CMK (cell line): ENCODE measurements around the gene GEMIN8.

Experiments used
- DNase-seq: peaks from one replicate; pipeline ENCODE4 v3.0.0-alpha.2; 2010; ENCODE audit warnings: low read depth

The GEMIN8 gene, protein sequence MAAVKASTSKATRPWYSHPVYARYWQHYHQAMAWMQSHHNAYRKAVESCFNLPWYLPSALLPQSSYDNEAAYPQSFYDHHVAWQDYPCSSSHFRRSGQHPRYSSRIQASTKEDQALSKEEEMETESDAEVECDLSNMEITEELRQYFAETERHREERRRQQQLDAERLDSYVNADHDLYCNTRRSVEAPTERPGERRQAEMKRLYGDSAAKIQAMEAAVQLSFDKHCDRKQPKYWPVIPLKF

GRCh38 chrX:14029425-14030173 is at the start of gene GEMIN8:
Gene GEMIN8, minus strand, starts transcription at chrX:14029892. Its CDS starts 8,414 bp downstream, at chrX:14021478.
- peak; percentile 59 for DNase-seq

- DNase-seq: no peak
Measured at GRCh38 chrX:14076639-14077038, 46.9 kb upstream of the GEMIN8 start.

DNA sequence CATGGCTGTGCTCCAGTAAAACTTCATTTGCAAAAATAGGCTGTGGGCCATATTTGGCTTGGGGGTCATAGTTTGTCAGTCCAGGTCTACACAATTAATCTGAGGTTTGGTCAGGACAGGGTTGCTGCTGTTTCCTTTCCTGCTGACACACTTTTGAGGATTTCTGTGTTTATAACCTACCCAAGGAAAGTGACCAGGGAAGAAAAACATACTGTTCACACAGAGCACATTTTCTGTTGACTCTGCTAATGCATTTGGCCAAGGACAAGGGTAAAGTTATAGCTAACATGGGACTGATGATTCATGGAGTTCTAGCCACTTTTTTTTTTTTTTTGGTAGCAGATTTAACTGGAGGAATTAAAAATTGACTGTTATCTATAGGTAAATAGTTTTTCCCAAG is 43.9 kb upstream of the GEMIN8 start:
- DNase-seq: no peak

DNA sequence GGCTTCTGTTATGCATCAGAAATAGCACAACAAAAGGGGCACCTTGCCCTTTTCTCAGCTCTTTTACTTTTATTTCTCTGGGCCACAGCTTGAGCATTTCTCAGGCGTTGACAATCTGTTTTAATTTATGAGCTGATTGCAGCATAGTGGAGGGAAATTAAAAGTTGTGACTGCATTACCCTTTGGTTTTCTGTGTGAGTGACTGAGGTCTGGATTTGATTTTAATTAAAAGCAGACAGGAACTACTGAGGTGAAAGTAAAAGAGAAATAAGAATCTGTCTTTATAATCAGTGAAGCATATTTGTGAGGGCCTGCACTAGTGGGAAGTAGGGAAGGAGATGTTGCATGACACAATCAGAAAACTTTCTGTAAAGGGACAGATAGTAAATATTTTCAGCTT is 43.4 kb upstream of the GEMIN8 start:
- no peak for DNase-seq

DNA sequence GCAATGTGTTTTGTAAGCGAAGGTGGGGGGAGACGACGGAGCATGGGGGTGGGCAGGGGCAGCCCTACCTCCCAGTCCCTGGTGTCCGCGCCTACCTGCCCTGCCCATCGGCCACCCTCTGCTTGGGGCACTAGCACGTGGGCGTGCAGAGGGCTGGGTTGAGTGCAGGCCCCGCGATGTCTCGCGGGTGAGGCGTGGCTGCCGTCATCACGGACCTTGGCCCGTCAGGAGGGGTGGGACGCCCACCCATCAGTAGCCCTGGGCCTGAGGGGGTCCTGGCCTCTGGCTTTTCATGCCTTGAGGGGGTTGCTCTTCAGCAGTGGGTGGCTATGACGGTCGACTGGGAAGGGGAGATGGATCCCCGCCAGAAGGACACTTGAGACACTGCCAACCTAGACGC is 36.1 kb upstream of the GEMIN8 start:
- DNase-seq: no peak

DNA sequence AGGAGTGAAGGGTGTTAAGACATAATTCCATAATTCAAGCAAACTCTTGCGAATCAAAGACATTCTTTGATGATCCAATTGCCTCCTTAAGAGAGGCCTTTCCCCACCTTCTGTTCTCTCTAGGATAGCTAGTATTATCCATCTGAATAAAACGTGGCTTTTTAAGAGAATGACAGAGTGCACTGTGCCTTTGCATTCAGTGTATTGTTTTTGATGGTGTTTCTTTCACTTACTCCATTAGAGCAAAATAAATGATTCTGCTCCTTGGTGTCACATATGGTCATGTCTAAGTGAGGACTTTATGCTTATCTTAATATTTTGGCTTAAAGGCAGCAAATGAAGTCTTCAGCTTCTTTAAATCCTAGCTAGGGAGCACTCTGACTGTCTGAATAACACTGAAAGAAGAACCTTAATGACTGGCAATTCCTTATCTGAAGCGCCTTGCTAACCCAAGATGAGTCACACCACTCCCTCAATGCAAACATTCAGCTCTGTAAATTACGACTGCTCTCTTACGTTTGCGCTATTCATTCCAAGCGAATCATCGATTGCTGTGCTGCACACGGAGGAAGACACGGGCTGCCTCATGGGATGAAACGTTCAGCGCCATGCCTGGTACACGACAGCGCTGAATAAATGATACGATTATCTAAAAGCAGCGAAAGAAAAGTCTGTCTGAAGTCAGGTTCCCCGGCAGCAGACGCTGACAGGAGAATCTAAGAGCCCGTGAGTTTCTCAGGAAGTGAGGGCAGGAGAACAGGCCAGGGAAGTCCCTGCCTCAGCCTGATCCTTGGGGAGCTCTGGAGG is 35.1 kb upstream of the GEMIN8 start:
- DNase-seq: no peak

GRCh38 chrX:14062524-14062923 is 32.8 kb upstream of the GEMIN8 start:
- DNase-seq: no peak

- DNase-seq: no peak
Measured at GRCh38 chrX:14056206-14056605, 26.5 kb upstream of the GEMIN8 start.

DNA sequence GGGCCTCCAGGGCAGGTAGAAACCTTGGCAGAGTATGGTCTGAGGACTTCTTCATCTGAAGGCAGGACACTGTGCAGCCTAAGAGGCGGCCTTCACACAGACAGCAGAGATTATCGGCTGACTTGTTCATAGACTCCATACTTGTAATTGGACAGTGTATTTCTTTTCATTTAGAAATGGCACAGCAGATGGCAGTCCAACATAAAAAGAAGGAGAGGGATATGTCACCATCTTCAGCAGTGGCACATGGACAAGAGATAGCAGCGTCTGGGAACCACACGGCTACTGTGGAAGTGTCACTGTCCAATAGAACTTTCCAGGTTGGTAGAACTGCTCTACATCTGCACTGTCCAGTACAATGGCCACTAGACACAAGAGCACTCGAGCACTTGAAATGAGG is 21.7 kb upstream of the GEMIN8 start:
- no peak for DNase-seq

GRCh38 chrX:14050709-14051108 is 21.0 kb upstream of the GEMIN8 start:
- DNase-seq: no peak

GRCh38 chrX:14043209-14043608 is 13.5 kb upstream of the GEMIN8 start:
- DNase-seq: no peak

GRCh38 chrX:14039344-14039743 is 9.7 kb upstream of the GEMIN8 start:
- no peak for DNase-seq

DNA sequence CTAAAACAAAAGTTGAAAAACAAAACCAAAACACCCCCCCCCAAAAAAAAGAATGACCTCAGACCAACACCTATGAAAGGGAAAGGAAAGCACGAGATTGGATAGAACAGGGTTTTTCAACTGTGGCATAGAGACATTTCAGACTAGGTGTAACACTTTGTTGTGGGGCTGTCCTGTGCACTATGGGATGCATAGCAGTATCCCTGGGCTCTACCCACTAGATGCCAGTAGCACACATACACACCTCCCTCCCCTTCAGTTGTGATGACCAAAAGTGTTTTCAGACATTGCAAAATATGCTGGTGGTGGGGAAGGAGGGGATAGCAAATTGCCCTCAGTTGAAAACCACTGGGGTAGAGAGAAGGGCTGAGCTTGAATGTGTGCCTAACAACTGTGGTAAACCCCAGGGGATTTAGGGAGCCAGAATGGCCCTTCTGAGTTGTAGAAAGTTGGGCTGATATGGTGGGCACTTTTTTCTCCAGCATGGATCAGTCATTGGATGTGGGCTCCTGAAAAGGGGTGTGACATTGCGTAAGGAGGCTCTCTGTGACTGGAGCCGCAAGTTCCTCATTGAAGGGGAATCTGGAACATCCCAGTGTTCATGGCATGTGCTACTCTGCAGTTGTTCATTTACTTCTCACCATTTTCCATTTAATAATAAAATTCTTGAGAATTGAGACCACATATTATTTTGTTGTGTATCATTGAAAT is 8.8 kb upstream of the GEMIN8 start:
- no peak for DNase-seq

DNA sequence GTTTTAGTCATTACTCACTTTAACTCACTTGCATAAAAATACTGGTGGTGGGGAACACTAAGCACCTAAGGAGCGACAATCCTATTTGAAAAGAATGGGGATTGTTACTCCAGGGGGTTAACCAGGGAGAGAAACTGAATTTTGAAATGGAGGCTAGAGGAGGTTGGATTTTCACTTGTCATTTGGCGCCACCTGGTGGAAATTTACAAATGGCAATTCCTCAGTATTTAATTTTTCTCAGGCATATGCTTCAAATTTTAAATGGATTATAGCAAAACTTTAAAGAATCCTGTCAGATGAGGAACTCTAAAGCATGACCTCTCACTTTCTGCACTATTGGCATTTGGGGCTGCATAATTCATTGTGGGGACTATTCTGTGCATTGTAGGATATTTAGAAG is 2.7 kb upstream of the GEMIN8 start:
- DNase-seq: no peak

- DNase-seq: no peak
Measured at GRCh38 chrX:14030174-14030530, 460 bp upstream of the GEMIN8 start.

GRCh38 chrX:14029039-14029424 is 660 bp downstream of the GEMIN8 start:
- no peak for DNase-seq

- no peak for DNase-seq
Measured at GRCh38 chrX:14028473-14028872, 1.2 kb downstream of the GEMIN8 start.

GRCh38 chrX:14027511-14028019 is 2.1 kb downstream of the GEMIN8 start:
- no peak for DNase-seq

- peak; percentile 8 for DNase-seq
Measured at GRCh38 chrX:14027036-14027435, 2.7 kb downstream of the GEMIN8 start.

DNA sequence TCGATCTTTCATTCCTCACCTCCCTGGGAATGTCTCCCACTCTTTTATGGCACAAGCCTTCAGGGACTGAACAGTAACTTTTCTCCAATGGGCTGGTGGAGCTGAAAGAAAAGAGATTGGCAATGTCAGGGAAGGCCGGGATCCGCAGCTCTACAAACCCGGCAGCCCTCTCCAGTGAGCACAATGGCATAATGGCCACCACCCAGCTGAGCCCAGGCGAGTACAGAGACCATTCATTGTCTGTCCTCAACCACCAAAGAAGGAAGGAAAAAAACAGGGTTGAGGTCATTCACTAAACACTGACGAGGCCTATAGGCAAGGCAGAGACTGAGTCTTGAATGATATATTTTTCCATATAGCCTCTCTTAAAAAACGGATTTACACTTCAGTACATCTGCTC is 3.6 kb downstream of the GEMIN8 start:
- DNase-seq: no peak

- DNase-seq: no peak
Measured at GRCh38 chrX:14022019-14022418, 7.7 kb downstream of the GEMIN8 start.

DNA sequence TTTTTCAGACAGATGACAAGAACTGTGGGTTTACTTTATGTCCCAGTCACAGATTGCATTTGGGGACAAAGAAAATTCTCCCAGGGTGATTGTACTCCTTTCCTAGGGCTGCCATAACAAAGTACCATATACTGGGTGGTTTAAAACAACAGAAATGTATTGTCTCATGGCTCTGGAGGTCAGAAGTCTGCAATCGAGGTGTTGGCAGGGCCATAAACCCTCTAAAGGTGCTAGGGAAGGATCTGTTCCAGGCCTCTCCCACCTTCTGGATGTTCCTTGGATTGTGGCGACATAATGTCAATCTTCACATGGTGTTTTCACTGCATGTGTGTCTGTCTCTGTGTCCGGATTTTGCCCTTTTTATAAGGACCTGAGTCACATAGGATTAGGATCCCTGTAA is 12.3 kb downstream of the GEMIN8 start:
- DNase-seq: no peak
